CD4-positive, alpha-beta memory T cell (primary cell): ENCODE measurements around the gene FNDC3B. TPM values are rescaled to one million over a fixed set of nuclear protein-coding genes. Genes with fewer than 3 reads are reported as not detected.

Source experiments
- CTCF ChIA-PET: fragments of 350-600 bp; sonication (Branson Sonifier 250); formaldehyde crosslinking; loops from one replicate; lab custom pipeline; 2021; ENCODE audit warnings: inconsistent platforms; ENCODE audit not compliant: partially characterized antibody; lab: Charles Lee
- POLR2A ChIA-PET: fragments of 350-600 bp; sonication (Branson Sonifier 250); formaldehyde crosslinking; loops from one replicate; lab custom pipeline; 2021; ENCODE audit not compliant: partially characterized antibody; lab: Charles Lee
- DNase-seq, 5 donors: peaks; one replicate each; pipeline versions ENCODE4 v3.0.0 to v3.0.0-alpha.2; 2020 to 2022; ENCODE audit warnings: mixed read lengths in 1 of 5
- H3K27ac ChIP-seq: one replicate; pipeline ENCODE4 v1.7.0; 2013; ENCODE audit warnings: low read depth, low read length
- H3K27me3 ChIP-seq: 2 replicates; pipeline ENCODE4 v1.7.0; 2013; ENCODE audit warnings: mild to moderate bottlenecking, low read length, moderate library complexity; ENCODE audit not compliant: insufficient read depth
- H3K36me3 ChIP-seq: 2 replicates; pipeline ENCODE4 v1.7.0; 2013; ENCODE audit warnings: mild to moderate bottlenecking, low read length, moderate library complexity; ENCODE audit not compliant: insufficient read depth
- H3K4me1 ChIP-seq: 2 replicates; pipeline ENCODE4 v1.7.0; 2013; ENCODE audit warnings: mild to moderate bottlenecking, low read length, moderate library complexity; ENCODE audit not compliant: insufficient read depth
- H3K4me3 ChIP-seq, 2 donors: one replicate each; pipeline ENCODE4 v1.7.0; 2013; ENCODE audit warnings: low read length in 2 of 2, mild to moderate bottlenecking in 1 of 2
- H3K9me3 ChIP-seq, 2 donors: one replicate each; pipeline ENCODE4 v1.7.0; 2013; ENCODE audit warnings: low read length in 2 of 2, control low read depth in 1 of 2; ENCODE audit not compliant: control insufficient read depth in 1 of 2
- H3K27ac Mint-ChIP-seq, 7 donors: one replicate each; pipeline ENCODE4 v1.8.0; 2020 to 2021; ENCODE audit warnings: mixed read lengths in 7 of 7, mild to moderate bottlenecking in 6 of 7, inconsistent platforms in 3 of 7, moderate library complexity in 3 of 7
- H3K27me3 Mint-ChIP-seq, 2 donors: one replicate each; pipeline ENCODE4 v1.8.0; 2020 to 2021; ENCODE audit warnings: mixed read lengths in 2 of 2
- H3K36me3 Mint-ChIP-seq, 2 donors: one replicate each; pipeline ENCODE4 v1.8.0; 2020 to 2021; ENCODE audit warnings: mixed read lengths in 2 of 2, inconsistent platforms in 1 of 2, mild to moderate bottlenecking in 1 of 2
- H3K4me1 Mint-ChIP-seq, 4 donors: one replicate each; pipeline ENCODE4 v1.8.0; 2020 to 2021; ENCODE audit warnings: mixed read lengths in 4 of 4, mild to moderate bottlenecking in 1 of 4
- H3K4me3 Mint-ChIP-seq, 8 donors: one replicate each; pipeline ENCODE4 v1.8.0; 2020 to 2021; ENCODE audit warnings: mixed read lengths in 8 of 8, mild to moderate bottlenecking in 7 of 8, moderate library complexity in 6 of 8, inconsistent platforms in 3 of 8
- H3K9me3 Mint-ChIP-seq, 8 donors: one replicate each; pipeline ENCODE4 v1.8.0; 2020 to 2021; ENCODE audit warnings: mixed read lengths in 8 of 8, mild to moderate bottlenecking in 5 of 8, inconsistent platforms in 3 of 8, moderate library complexity in 1 of 8
- intact Hi-C: fragments of 100-400 bp; cut with micrococcal nuclease; formaldehyde crosslinking; loops from one replicate; pipeline ENCODE4 v1.15.1; 2023
- polyA plus RNA-seq, 2 donors: library from polyadenylated mRNA; unstranded; fragments of 300-500 nt; fragmentation: Illumina TruSeq; gene quantifications; one replicate each; pipeline ENCODE4 v1.2.3, GENCODE V29; 2021
- total RNA-seq, 2 experiments: library from RNA; stranded (reverse); gene quantifications; one replicate each; pipeline ENCODE4 v1.2.3, GENCODE V29; 2021

Gene FNDC3B
- total and polyA plus RNA-seq, 4 experiments from 2014 or later = 10.9 to 18.2 (median 14.8) TPM

- no peak overlapping the region for H3K4me3 Mint-ChIP-seq
- H3K36me3 Mint-ChIP-seq = no peaks in the 10 kb centered on the region
- intact Hi-C loops = no loop called here
- no peaks in the 10 kb centered on the region for H3K4me1 Mint-ChIP-seq
- no peak for DNase-seq
- Histone ChIP-seq H3K9me3 (no peaks in the 10 kb centered on the region), H3K27ac (no peak overlapping the region), H3K27me3 (no peaks in the 10 kb centered on the region), H3K36me3 (no peaks in the 10 kb centered on the region), H3K4me3 (no peak overlapping the region), H3K4me1 (no peaks in the 10 kb centered on the region)
- peaks cover 0 to 7% of the 10 kb centered on the region in 2 donors for H3K27me3 Mint-ChIP-seq
- ChIA-PET POLR2A (no interaction called here), CTCF (no interaction called here)
- no peak overlapping the region for H3K27ac Mint-ChIP-seq
- H3K9me3 Mint-ChIP-seq = no peaks in the 10 kb centered on the region
These were observed 21.0 kb upstream of the FNDC3B start for GRCh38 chr3:172018364-172018763.

GRCh38 chr3:172020763-172021162 is 18.6 kb upstream of the FNDC3B start:
- no peaks in the 10 kb centered on the region for H3K27me3 ChIP-seq
- H3K9me3 ChIP-seq = no peaks in the 10 kb centered on the region
- peaks cover 0 to 5% of the 10 kb centered on the region in 2 donors for H3K27me3 Mint-ChIP-seq
- DNase-seq = no peak
- peak overlapping the region in 1 of 7 donors; percentile 3 for H3K27ac Mint-ChIP-seq
- no peaks in the 10 kb centered on the region for H3K4me1 Mint-ChIP-seq
- intact Hi-C loops = no loop called here
- ChIA-PET CTCF (no interaction called here), POLR2A (no interaction called here)
- no peaks in the 10 kb centered on the region for H3K36me3 ChIP-seq
- H3K27ac ChIP-seq = no peak overlapping the region
- no peaks in the 10 kb centered on the region for H3K36me3 Mint-ChIP-seq
- no peak overlapping the region for H3K4me3 Mint-ChIP-seq
- no peaks in the 10 kb centered on the region for H3K4me1 ChIP-seq
- H3K9me3 Mint-ChIP-seq = no peaks in the 10 kb centered on the region
- no peak overlapping the region for H3K4me3 ChIP-seq

GRCh38 chr3:172021164-172021563 is 18.2 kb upstream of the FNDC3B start:
- no peak overlapping the region for H3K27ac Mint-ChIP-seq
- H3K4me1 ChIP-seq = no peaks in the 10 kb centered on the region
- no peak overlapping the region for H3K27ac ChIP-seq
- no peaks in the 10 kb centered on the region for H3K4me1 Mint-ChIP-seq
- ChIA-PET POLR2A (no interaction called here), CTCF (no interaction called here)
- no peak for DNase-seq
- H3K4me3 ChIP-seq = no peak overlapping the region
- peaks cover 0 to 5% of the 10 kb centered on the region in 2 donors for H3K27me3 Mint-ChIP-seq
- no peak overlapping the region for H3K4me3 Mint-ChIP-seq
- H3K9me3 Mint-ChIP-seq = no peaks in the 10 kb centered on the region
- H3K36me3 ChIP-seq = no peaks in the 10 kb centered on the region
- no peaks in the 10 kb centered on the region for H3K27me3 ChIP-seq
- intact Hi-C loops = no loop called here
- no peaks in the 10 kb centered on the region for H3K36me3 Mint-ChIP-seq
- no peaks in the 10 kb centered on the region for H3K9me3 ChIP-seq

- H3K4me1 ChIP-seq = no peaks in the 10 kb centered on the region
- H3K4me1 Mint-ChIP-seq = no peaks in the 10 kb centered on the region
- H3K27ac ChIP-seq = no peak overlapping the region
- intact Hi-C loops = no loop called here
- DNase-seq = no peak
- ChIA-PET POLR2A (no interaction called here), CTCF (no interaction called here)
- H3K4me3 ChIP-seq = no peak overlapping the region
- H3K9me3 ChIP-seq = no peaks in the 10 kb centered on the region
- no peaks in the 10 kb centered on the region for H3K9me3 Mint-ChIP-seq
- H3K27ac Mint-ChIP-seq = no peak overlapping the region
- H3K36me3 Mint-ChIP-seq = no peaks in the 10 kb centered on the region
- H3K36me3 ChIP-seq = no peaks in the 10 kb centered on the region
- H3K27me3 Mint-ChIP-seq = peaks cover 0 to 1% of the 10 kb centered on the region in 2 donors
- H3K4me3 Mint-ChIP-seq = no peak overlapping the region
- H3K27me3 ChIP-seq = no peaks in the 10 kb centered on the region
These were observed 17.5 kb upstream of the FNDC3B start for GRCh38 chr3:172021859-172022258.

- Histone ChIP-seq H3K4me1 (no peaks in the 10 kb centered on the region), H3K27me3 (no peaks in the 10 kb centered on the region), H3K27ac (no peak overlapping the region), H3K36me3 (no peaks in the 10 kb centered on the region), H3K4me3 (no peak overlapping the region), H3K9me3 (no peaks in the 10 kb centered on the region)
- no peaks in the 10 kb centered on the region for H3K27me3 Mint-ChIP-seq
- no peaks in the 10 kb centered on the region for H3K4me1 Mint-ChIP-seq
- DNase-seq = no peak
- POLR2A ChIA-PET = no interaction called here
- H3K4me3 Mint-ChIP-seq = no peak overlapping the region
- intact Hi-C loops = no loop called here
- H3K9me3 Mint-ChIP-seq = no peaks in the 10 kb centered on the region
- no peaks in the 10 kb centered on the region for H3K36me3 Mint-ChIP-seq
- H3K27ac Mint-ChIP-seq = no peak overlapping the region
- CTCF ChIA-PET = no interaction called here
These were observed 15.5 kb upstream of the FNDC3B start for GRCh38 chr3:172023915-172024314.

- Histone ChIP-seq H3K9me3 (no peaks in the 10 kb centered on the region), H3K36me3 (no peaks in the 10 kb centered on the region), H3K27me3 (no peaks in the 10 kb centered on the region), H3K4me1 (no peaks in the 10 kb centered on the region), H3K4me3 (no peak overlapping the region), H3K27ac (no peak overlapping the region)
- H3K9me3 Mint-ChIP-seq = no peaks in the 10 kb centered on the region
- ChIA-PET CTCF (no interaction called here), POLR2A (no interaction called here)
- H3K4me3 Mint-ChIP-seq = no peak overlapping the region
- DNase-seq = no peak
- H3K27me3 Mint-ChIP-seq = no peaks in the 10 kb centered on the region
- intact Hi-C loops = no loop called here
- H3K27ac Mint-ChIP-seq = no peak overlapping the region
- no peaks in the 10 kb centered on the region for H3K4me1 Mint-ChIP-seq
- H3K36me3 Mint-ChIP-seq = no peaks in the 10 kb centered on the region
These were observed 14.7 kb upstream of the FNDC3B start for GRCh38 chr3:172024679-172025078.

- DNase-seq = no peak
- CTCF ChIA-PET = interaction anchor here (1.6 to 1.9 kb wide), 2 partner anchors 302 to 303 kb away, joined by 6 to 8 read pairs; no protein-coding TSS in a partner anchor
- peaks cover 0 to 6% of the 10 kb centered on the region in 2 donors for H3K27me3 Mint-ChIP-seq
- Histone ChIP-seq H3K27ac (no peak overlapping the region), H3K36me3 (no peaks in the 10 kb centered on the region), H3K4me1 (no peaks in the 10 kb centered on the region), H3K9me3 (no peaks in the 10 kb centered on the region), H3K4me3 (no peak overlapping the region), H3K27me3 (no peaks in the 10 kb centered on the region)
- POLR2A ChIA-PET = no interaction called here
- no peaks in the 10 kb centered on the region for H3K36me3 Mint-ChIP-seq
- H3K4me3 Mint-ChIP-seq = no peak overlapping the region
- no peaks in the 10 kb centered on the region for H3K4me1 Mint-ChIP-seq
- intact Hi-C loops = no loop called here
- no peaks in the 10 kb centered on the region for H3K9me3 Mint-ChIP-seq
- peak overlapping the region in 1 of 7 donors; percentile 69 for H3K27ac Mint-ChIP-seq
These were observed 9.8 kb upstream of the FNDC3B start for GRCh38 chr3:172029425-172030098.
